Gastrocnemius medialis (tissue), 4 donors: ENCODE data around the gene PRKAG2.

Experiments
- POLR2A ChIP-seq, 2 donors: fragments of 450-650 bp; IDR thresholded peaks; one replicate each; pipeline ENCODE4 v1.6.1; 2017; ENCODE audit warnings: antibody characterized with exemption in 2 of 2, mild to moderate bottlenecking in 2 of 2, moderate library complexity in 2 of 2
- TF ChIP-seq, protein P1 (sequence below), 5 experiments: fragments of 450-650 bp in 3 of 5; fragments of 200-600 bp in 2 of 5; sonication (generic) in 2 of 5; IDR thresholded peaks in 4 of 5; conservative IDR thresholded peaks in 1 of 5; 1 replicate in 4 of 5; 2 replicates in 1 of 5; pipeline ENCODE4 v1.5.1; 2016 to 2019; ENCODE audit warnings: antibody characterized with exemption in 5 of 5, mild to moderate bottlenecking in 3 of 5, moderate library complexity in 3 of 5

DNA sequence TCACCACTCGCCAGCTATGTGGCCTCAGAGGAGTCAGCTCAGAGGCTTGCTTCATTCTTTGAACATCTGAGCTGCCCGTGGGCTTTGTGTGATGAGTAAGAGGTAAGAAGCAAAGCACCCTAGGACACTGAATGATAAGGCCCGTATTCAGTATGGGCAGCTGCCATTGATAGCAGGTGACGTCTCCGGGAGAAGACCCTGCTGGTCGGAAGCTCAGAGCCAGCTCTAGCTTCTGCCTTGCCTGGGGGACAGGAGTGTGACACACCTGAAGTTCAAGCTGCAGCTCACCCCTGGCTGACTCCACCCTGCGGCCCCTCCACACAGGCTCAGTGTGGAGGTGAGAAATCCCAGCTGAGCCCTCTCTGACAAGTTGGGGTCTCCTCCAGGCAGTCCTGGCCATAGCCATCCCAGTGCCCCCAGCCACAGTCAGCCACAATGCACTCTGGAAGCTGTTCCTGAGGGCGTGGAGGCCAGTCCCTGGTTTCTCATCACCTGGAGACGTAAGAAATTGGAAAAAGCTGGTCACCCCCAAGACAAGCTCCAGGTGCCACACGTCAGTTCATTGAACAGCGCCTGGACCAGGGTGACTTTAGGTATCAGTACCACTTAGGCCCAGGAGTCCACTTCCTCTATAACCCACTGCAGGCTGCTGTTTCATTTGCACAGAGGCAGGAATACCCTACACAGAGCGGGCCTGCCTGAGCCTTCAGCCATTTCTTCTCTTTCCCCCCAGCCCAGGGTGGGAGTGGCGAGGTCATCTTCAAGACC, 192.3 kb downstream of the PRKAG2 start:
- TF ChIP-seq, protein P1, sequence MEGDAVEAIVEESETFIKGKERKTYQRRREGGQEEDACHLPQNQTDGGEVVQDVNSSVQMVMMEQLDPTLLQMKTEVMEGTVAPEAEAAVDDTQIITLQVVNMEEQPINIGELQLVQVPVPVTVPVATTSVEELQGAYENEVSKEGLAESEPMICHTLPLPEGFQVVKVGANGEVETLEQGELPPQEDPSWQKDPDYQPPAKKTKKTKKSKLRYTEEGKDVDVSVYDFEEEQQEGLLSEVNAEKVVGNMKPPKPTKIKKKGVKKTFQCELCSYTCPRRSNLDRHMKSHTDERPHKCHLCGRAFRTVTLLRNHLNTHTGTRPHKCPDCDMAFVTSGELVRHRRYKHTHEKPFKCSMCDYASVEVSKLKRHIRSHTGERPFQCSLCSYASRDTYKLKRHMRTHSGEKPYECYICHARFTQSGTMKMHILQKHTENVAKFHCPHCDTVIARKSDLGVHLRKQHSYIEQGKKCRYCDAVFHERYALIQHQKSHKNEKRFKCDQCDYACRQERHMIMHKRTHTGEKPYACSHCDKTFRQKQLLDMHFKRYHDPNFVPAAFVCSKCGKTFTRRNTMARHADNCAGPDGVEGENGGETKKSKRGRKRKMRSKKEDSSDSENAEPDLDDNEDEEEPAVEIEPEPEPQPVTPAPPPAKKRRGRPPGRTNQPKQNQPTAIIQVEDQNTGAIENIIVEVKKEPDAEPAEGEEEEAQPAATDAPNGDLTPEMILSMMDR (IDR thresholded peaks at IDR 0.05 in 4 of 5, conservative IDR thresholded peaks at IDR 0.05 in 1 of 5): no peak
- no peak for TF ChIP-seq POLR2A (IDR thresholded peaks at IDR 0.05)
